ENCODE data around the gene BRF1. TPM values are rescaled to one million over a fixed set of nuclear protein-coding genes. Genes with fewer than 3 reads are reported as not detected.

The BRF1 gene
- total and polyA plus RNA-seq, 2 of the 13 experiments (the other 11 are each of a cell fraction or from before 2014, with no cell fraction given): 5.1 to 11.0 TPM

- TF ChIP-seq AFF4 (CRISPR knock-in tag; IDR thresholded peaks at IDR 0.05) (no peak), PBX3 (CRISPR knock-in tag; IDR thresholded peaks at IDR 0.05; ENCODE audit: borderline replicate concordance) (0 out of 2 replicates have a peak, but pooled peaks have one; percentile 48), MXI1 (IDR thresholded peaks at IDR 0.05; ENCODE audit: borderline replicate concordance, low read depth, low read length) (peak; percentile 6; the same call in 1 of the 3 replicates), PCBP1 (IDR thresholded peaks at IDR 0.05; ENCODE audit: borderline replicate concordance, low read depth, low read length) (peak; percentile 32; the same call in 1 of the 2 replicates), NRL (CRISPR knock-in tag; IDR thresholded peaks at IDR 0.05; ENCODE audit: borderline replicate concordance) (no peak), ERF (CRISPR knock-in tag; IDR thresholded peaks at IDR 0.05) (peak; percentile 44; the same call in 1 of the 2 replicates), ZNF768 (CRISPR knock-in tag; IDR thresholded peaks at IDR 0.05) (0 out of 2 replicates have a peak, but pooled peaks have one; percentile 38), CTCF (CRISPR knock-in tag; IDR thresholded peaks at IDR 0.05) (no peak), ZNF710 (CRISPR knock-in tag; IDR thresholded peaks at IDR 0.05; ENCODE audit: borderline replicate concordance) (0 out of 2 replicates have a peak, but pooled peaks have one; percentile 26), DR1 (CRISPR knock-in tag; IDR thresholded peaks at IDR 0.05) (no peak; the same call in 1 of the 2 replicates), ZNF772 (CRISPR knock-in tag; IDR thresholded peaks at IDR 0.05) (peak; percentile 90; the same call in 1 of the 2 replicates), HDAC1 (CRISPR knock-in tag; IDR thresholded peaks at IDR 0.05) (peak; percentile 37; the same call in 1 of the 2 replicates), SRSF1 (optimal IDR thresholded peaks at IDR 0.05; ENCODE audit: low read depth, low read length) (peak; percentile 15), ZNF337 (CRISPR knock-in tag; IDR thresholded peaks at IDR 0.05; ENCODE audit: borderline replicate concordance, low read depth) (0 out of 2 replicates have a peak, but pooled peaks have one; percentile 61), ZBTB21 (CRISPR knock-in tag; IDR thresholded peaks at IDR 0.05) (no peak), PHF21A (CRISPR knock-in tag; IDR thresholded peaks at IDR 0.05) (peak; percentile 3; the same call in 1 of the 2 replicates), ZNF580 (CRISPR knock-in tag; IDR thresholded peaks at IDR 0.05; ENCODE audit: borderline replicate concordance, low read depth) (no peak; the same call in 1 of the 2 replicates)
- TF ChIP-seq, protein P1, sequence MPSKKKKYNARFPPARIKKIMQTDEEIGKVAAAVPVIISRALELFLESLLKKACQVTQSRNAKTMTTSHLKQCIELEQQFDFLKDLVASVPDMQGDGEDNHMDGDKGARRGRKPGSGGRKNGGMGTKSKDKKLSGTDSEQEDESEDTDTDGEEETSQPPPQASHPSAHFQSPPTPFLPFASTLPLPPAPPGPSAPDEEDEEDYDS (CRISPR knock-in tag; IDR thresholded peaks at IDR 0.05): peak; percentile 21; the same call in 1 of the 2 replicates
Observed at GRCh38 chr14:105301103-105301914, 508 bp upstream of the BRF1 start (continued).

Measured in HepG2 (cell line).